MCF 10A (cell line): ENCODE measurements around the gene TMEM179B. TPM values are rescaled to one million over a fixed set of nuclear protein-coding genes. Genes with fewer than 3 reads are reported as not detected.

Experiments used
- BruUV-seq: library from RNA; stranded (reverse); fragments of 400-500 nt; replicated peaks from 2 replicates; lab custom pipeline; 2021; lab: Mats Ljungman, UMichigan
- CTCF ChIA-PET: fragments of 300-600 bp; sonication (Branson Sonifier 250); formaldehyde crosslinking; extraction: SDS; loops from one replicate; lab custom pipeline; 2021; ENCODE audit warnings: antibody characterized with exemption, inconsistent platforms; lab: Yijun Ruan, JAX
- POLR2A ChIA-PET: fragments of 300-600, 350-650 bp; sonication (Branson Sonifier 250); formaldehyde crosslinking; extraction: SDS; loops from one replicate; lab custom pipeline; 2020; ENCODE audit warnings: antibody characterized with exemption, inconsistent platforms; lab: Yijun Ruan, JAX
- DNase-seq: peaks from one replicate; pipeline ENCODE4 v3.0.0-alpha.2; 2018; ENCODE audit not compliant: unreplicated experiment
- H3K27ac Mint-ChIP-seq: one replicate; pipeline ENCODE4 v1.8.0; 2022; ENCODE audit warnings: mild to moderate bottlenecking, low read depth, mixed read lengths; ENCODE audit not compliant: unreplicated experiment
- H3K27me3 Mint-ChIP-seq: one replicate; pipeline ENCODE4 v1.8.0; 2022; ENCODE audit warnings: mixed read lengths; ENCODE audit not compliant: insufficient read depth, unreplicated experiment
- H3K36me3 Mint-ChIP-seq: one replicate; pipeline ENCODE4 v1.8.0; 2022; ENCODE audit warnings: mild to moderate bottlenecking, moderate library complexity, mixed read lengths; ENCODE audit not compliant: insufficient read depth, unreplicated experiment
- H3K4me1 Mint-ChIP-seq: one replicate; pipeline ENCODE4 v1.8.0; 2022; ENCODE audit warnings: mixed read lengths; ENCODE audit not compliant: insufficient read depth, unreplicated experiment
- H3K4me3 Mint-ChIP-seq: one replicate; pipeline ENCODE4 v1.8.0; 2022; ENCODE audit warnings: mild to moderate bottlenecking, moderate library complexity, mixed read lengths; ENCODE audit not compliant: unreplicated experiment
- H3K9me3 Mint-ChIP-seq: one replicate; pipeline ENCODE4 v1.8.0; 2022; ENCODE audit warnings: mixed read lengths; ENCODE audit not compliant: unreplicated experiment
- CTCF ChIP-seq: fragments of 200-600 bp; IDR thresholded peaks from one replicate; pipeline ENCODE4 v1.8.0; 2022; ENCODE audit warnings: antibody characterized with exemption, mild to moderate bottlenecking; ENCODE audit not compliant: unreplicated experiment
- intact Hi-C: fragments of 100-400 bp; cut with micrococcal nuclease; formaldehyde crosslinking; loops from 2 replicates; pipeline ENCODE4 v1.14.1; 2022
- total RNA-seq: library from RNA; stranded (reverse); gene quantifications from 2 replicates; pipeline ENCODE4 v1.2.3, GENCODE V29; 2022

Gene TMEM179B
- total RNA-seq, 1 experiment from 2014 or later = 47.8 TPM

- H3K27me3 Mint-ChIP-seq = no peaks in the 10 kb centered on the region
- no peak for TF ChIP-seq CTCF
- ChIA-PET POLR2A (no interaction called here), CTCF (interaction anchor here (0.6 to 0.7 kb wide), 2 partner anchors 25 to 63 kb away, joined by 4 to 5 read pairs; no protein-coding TSS in a partner anchor)
- no peak for DNase-seq
- H3K27ac Mint-ChIP-seq = no peak overlapping the region
- BruUV-seq = no TSS peak
- intact Hi-C loops = no loop called here
- peaks cover 10% of the 10 kb centered on the region for H3K4me1 Mint-ChIP-seq
- H3K4me3 Mint-ChIP-seq = no peak overlapping the region
- H3K36me3 Mint-ChIP-seq = peaks cover 20% of the 10 kb centered on the region
- H3K9me3 Mint-ChIP-seq = no peaks in the 10 kb centered on the region
Observed at GRCh38 chr11:62810748-62811147, 23.5 kb downstream of the TMEM179B start.

- peaks cover 28% of the 10 kb centered on the region for H3K36me3 Mint-ChIP-seq
- POLR2A ChIA-PET = interaction anchor here (0.5 to 2.5 kb wide), 3 partner anchors 18 to 86 kb away, joined by 3 to 11 read pairs (median 3); no protein-coding TSS in a partner anchor
- intact Hi-C loops = no loop called here
- BruUV-seq = no TSS peak
- CTCF ChIA-PET = interaction anchor here (0.6 to 0.7 kb wide), 2 partner anchors 8 to 26 kb away, joined by 3 to 5 read pairs; no protein-coding TSS in a partner anchor
- H3K4me1 Mint-ChIP-seq = peaks cover 2% of the 10 kb centered on the region
- TF ChIP-seq CTCF = no peak
- no peaks in the 10 kb centered on the region for H3K9me3 Mint-ChIP-seq
- H3K4me3 Mint-ChIP-seq = no peak overlapping the region
- DNase-seq = no peak
- H3K27me3 Mint-ChIP-seq = no peaks in the 10 kb centered on the region
- H3K27ac Mint-ChIP-seq = peak overlapping the region; percentile 18
Observed at GRCh38 chr11:62811659-62812058, 24.5 kb downstream of the TMEM179B start.

- no TSS peak for BruUV-seq
- ChIA-PET CTCF (interaction anchor here (0.6 to 1.2 kb wide), 5 partner anchors 8 to 44 kb away, joined by 3 to 6 read pairs (median 3); no protein-coding TSS in a partner anchor), POLR2A (interaction anchor here (0.9 to 3.1 kb wide), 6 partner anchors 10 to 40 kb away, joined by 3 to 21 read pairs (median 7); partner anchors contain the start of genes NXF1, STX5 and WDR74)
- Mint-ChIP-seq H3K9me3 (no peaks in the 10 kb centered on the region), H3K4me1 (no peaks in the 10 kb centered on the region), H3K27me3 (no peaks in the 10 kb centered on the region), H3K36me3 (peaks cover 77% of the 10 kb centered on the region), H3K27ac (no peak overlapping the region), H3K4me3 (no peak overlapping the region)
- TF ChIP-seq CTCF = no peak
- intact Hi-C loops = no loop called here
- DNase-seq = no peak
Observed at GRCh38 chr11:62816557-62816956, 29.4 kb downstream of the TMEM179B start.

- POLR2A ChIA-PET = interaction anchor here (0.7 to 3.1 kb wide), 6 partner anchors 11 to 38 kb away, joined by 3 to 21 read pairs (median 7); partner anchors contain the start of genes NXF1, STX5 and WDR74
- H3K27ac Mint-ChIP-seq = no peak overlapping the region
- peaks cover 83% of the 10 kb centered on the region for H3K36me3 Mint-ChIP-seq
- intact Hi-C loops = no loop called here
- no TSS peak for BruUV-seq
- no peaks in the 10 kb centered on the region for H3K9me3 Mint-ChIP-seq
- no peak for DNase-seq
- no peak for TF ChIP-seq CTCF
- H3K4me1 Mint-ChIP-seq = no peaks in the 10 kb centered on the region
- CTCF ChIA-PET = interaction anchor here (0.9 to 1.0 kb wide), 2 partner anchors 9 to 10 kb away, joined by 3 to 6 read pairs; no protein-coding TSS in a partner anchor
- no peaks in the 10 kb centered on the region for H3K27me3 Mint-ChIP-seq
- no peak overlapping the region for H3K4me3 Mint-ChIP-seq
Observed at GRCh38 chr11:62817129-62817528, 29.9 kb downstream of the TMEM179B start.
